ENCODE results near the gene GRAMD4. TPM values are rescaled to one million over a fixed set of nuclear protein-coding genes. Genes with fewer than 3 reads are reported as not detected.
"Not testable (repeated sequence)": the region's sequence is repeated elsewhere in the genome, so short reads cannot be mapped to it uniquely, and the experiment has no call there.

GRAMD4 gene
- total RNA-seq, 2 experiments from 2014 or later, result 20.7 to 20.9 TPM

- H3K4me3 Mint-ChIP-seq, result no peak overlapping the region
- no peaks in the 10 kb centered on the region for H3K9me3 Mint-ChIP-seq
- no peaks in the 10 kb centered on the region for H3K36me3 Mint-ChIP-seq
- no peaks in the 10 kb centered on the region for H3K27me3 Mint-ChIP-seq
- no peak for DNase-seq
- no peak overlapping the region for H3K27ac Mint-ChIP-seq
- no peaks in the 10 kb centered on the region for H3K4me1 Mint-ChIP-seq
Measured at GRCh38 chr22:46633334-46633890, 13.2 kb downstream of the GRAMD4 start.

DNA sequence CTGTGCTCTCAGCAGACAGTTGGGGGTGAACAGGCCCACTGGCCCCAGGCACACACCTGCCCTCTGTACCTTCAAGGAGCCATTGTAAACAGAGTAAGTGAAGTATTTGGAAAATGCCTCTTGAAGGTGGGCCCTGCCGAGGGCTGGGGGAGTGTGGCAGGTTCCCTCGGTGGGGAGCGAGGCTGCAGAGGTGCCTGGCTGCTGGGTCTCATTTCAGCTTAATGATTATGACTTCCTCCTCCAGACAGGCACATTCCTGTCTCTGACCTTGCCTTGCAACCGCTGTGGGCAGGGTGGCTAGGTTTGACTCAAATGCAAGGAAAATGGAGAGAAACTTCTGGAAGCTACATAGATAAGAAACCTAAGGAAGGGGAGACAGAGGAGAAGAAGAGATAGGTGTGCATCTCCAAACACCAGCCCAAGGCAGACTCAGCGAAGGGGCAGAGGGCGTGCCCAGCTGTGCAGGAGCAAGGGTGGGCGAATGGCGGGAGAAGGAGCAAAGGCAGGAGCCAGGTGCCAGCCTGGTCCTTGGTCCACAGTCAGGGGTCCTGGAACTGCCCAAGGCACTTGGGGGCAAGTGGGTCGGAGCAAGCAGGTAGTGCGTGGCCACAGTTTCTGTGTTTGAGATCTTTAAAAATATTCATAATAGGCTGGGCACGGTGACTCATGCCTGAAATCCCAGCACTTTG, 14.0 kb downstream of the GRAMD4 start:
- H3K9me3 Mint-ChIP-seq, result no peaks in the 10 kb centered on the region
- no peak for DNase-seq
- H3K27me3 Mint-ChIP-seq, result no peaks in the 10 kb centered on the region
- H3K4me1 Mint-ChIP-seq, result no peaks in the 10 kb centered on the region
- H3K4me3 Mint-ChIP-seq, result no peak overlapping the region
- H3K27ac Mint-ChIP-seq, result no peak overlapping the region
- H3K36me3 Mint-ChIP-seq, result no peaks in the 10 kb centered on the region

GRCh38 chr22:46634973-46635685, 14.9 kb downstream of the GRAMD4 start:
- H3K9me3 Mint-ChIP-seq, H3K27ac Mint-ChIP-seq, H3K36me3 Mint-ChIP-seq, H3K4me1 Mint-ChIP-seq, H3K27me3 Mint-ChIP-seq, H3K4me3 Mint-ChIP-seq, DNase-seq: not testable (repeated sequence)

DNA sequence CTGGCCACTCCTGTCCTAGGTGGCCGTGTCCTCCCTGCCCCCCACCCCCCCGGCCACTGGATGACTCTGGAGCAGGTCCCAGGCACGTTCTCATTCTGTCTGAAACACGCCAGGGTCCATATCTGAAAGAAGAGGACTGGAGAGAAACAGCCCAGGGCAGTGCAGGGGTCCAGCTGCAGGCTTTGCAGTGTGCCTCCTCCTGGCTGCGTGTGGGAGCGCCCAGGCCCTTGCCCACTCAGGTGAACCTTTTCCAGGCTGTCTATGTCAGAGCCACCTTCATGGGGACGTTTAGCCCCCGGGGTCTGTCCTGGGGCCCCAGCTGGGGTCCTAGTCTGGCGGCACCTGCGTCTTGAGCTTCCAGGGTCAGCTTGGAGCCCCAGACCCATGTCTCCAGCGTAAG, 15.6 kb downstream of the GRAMD4 start:
- H3K9me3 Mint-ChIP-seq, result no peaks in the 10 kb centered on the region
- no peak overlapping the region for H3K27ac Mint-ChIP-seq
- H3K4me1 Mint-ChIP-seq, result no peaks in the 10 kb centered on the region
- no peaks in the 10 kb centered on the region for H3K27me3 Mint-ChIP-seq
- H3K4me3 Mint-ChIP-seq, result no peak overlapping the region
- no peaks in the 10 kb centered on the region for H3K36me3 Mint-ChIP-seq
- no peak for DNase-seq

DNA sequence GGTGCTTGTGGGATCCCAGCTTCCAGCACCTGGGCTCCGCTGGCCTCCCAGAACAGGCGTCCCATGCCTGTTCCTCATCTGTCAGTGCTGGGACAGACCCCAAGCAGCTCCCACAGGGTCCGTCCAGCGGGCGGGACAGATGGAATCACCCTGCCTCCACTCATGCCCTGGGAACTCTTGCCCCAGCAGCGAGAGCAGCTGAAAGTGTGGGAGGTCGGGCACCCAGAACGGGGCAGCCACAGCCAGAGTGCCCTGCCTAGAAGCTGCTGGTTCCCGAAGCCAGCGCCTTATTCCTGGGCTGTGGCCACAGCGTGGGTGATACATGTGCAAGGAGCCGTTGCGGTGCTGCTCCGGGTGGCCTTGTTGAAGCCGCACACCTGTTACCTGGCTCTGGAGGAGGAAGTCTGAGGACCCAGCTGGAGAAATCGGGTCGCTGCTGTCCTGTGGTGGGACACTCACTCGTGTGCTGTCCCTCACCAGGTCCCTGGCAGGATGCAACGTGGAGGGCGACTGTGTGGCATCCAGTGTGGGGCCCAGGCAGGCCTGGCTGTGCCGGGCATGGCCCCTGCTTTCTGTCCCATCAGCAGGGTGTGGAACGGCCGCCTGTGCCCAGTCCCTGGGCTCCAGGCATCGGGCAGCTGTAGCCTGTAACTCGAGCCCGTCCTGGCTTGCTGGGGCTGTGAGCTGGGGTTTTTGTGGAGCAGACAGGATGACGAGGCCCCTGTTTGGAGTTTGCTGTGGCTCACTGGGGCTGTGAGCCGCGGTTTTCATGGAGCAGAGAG, 16.2 kb downstream of the GRAMD4 start:
- Mint-ChIP-seq H3K27me3 (no peaks in the 10 kb centered on the region), H3K4me3 (no peak overlapping the region)
- no peak for DNase-seq

GRCh38 chr22:46637711-46638600, 17.8 kb downstream of the GRAMD4 start:
- Mint-ChIP-seq H3K27ac (no peak overlapping the region), H3K9me3 (no peaks in the 10 kb centered on the region), H3K4me3 (no peak overlapping the region), H3K4me1 (no peaks in the 10 kb centered on the region), H3K27me3 (no peaks in the 10 kb centered on the region), H3K36me3 (peaks cover 3% of the 10 kb centered on the region)
- DNase-seq, result no peak

More for the DNA sequence above, 16.2 kb downstream of the GRAMD4 start:
- H3K4me1 Mint-ChIP-seq, result no peaks in the 10 kb centered on the region
- H3K36me3 Mint-ChIP-seq, result peaks cover under 1% of the 10 kb centered on the region
- no peaks in the 10 kb centered on the region for H3K9me3 Mint-ChIP-seq
- no peak overlapping the region for H3K27ac Mint-ChIP-seq

- no peaks in the 10 kb centered on the region for H3K4me1 Mint-ChIP-seq
- H3K9me3 Mint-ChIP-seq, result no peaks in the 10 kb centered on the region
- no peak overlapping the region for H3K27ac Mint-ChIP-seq
- H3K4me3 Mint-ChIP-seq, result no peak overlapping the region
- no peaks in the 10 kb centered on the region for H3K27me3 Mint-ChIP-seq
- no peak for DNase-seq
- H3K36me3 Mint-ChIP-seq, result peaks cover 3% of the 10 kb centered on the region
Measured at GRCh38 chr22:46638601-46639431, 18.6 kb downstream of the GRAMD4 start.

- no peaks in the 10 kb centered on the region for H3K9me3 Mint-ChIP-seq
- no peaks in the 10 kb centered on the region for H3K27me3 Mint-ChIP-seq
- peaks cover 3% of the 10 kb centered on the region for H3K36me3 Mint-ChIP-seq
- H3K4me1 Mint-ChIP-seq, result no peaks in the 10 kb centered on the region
- DNase-seq, result no peak
- H3K4me3 Mint-ChIP-seq, result no peak overlapping the region
- no peak overlapping the region for H3K27ac Mint-ChIP-seq
Measured at GRCh38 chr22:46639843-46640242, 19.7 kb downstream of the GRAMD4 start.

GRCh38 chr22:46640293-46641055, 20.3 kb downstream of the GRAMD4 start:
- no peaks in the 10 kb centered on the region for H3K27me3 Mint-ChIP-seq
- H3K4me1 Mint-ChIP-seq, result no peaks in the 10 kb centered on the region
- no peaks in the 10 kb centered on the region for H3K9me3 Mint-ChIP-seq
- H3K36me3 Mint-ChIP-seq, result peaks cover 3% of the 10 kb centered on the region
- no peak overlapping the region for H3K4me3 Mint-ChIP-seq
- DNase-seq, result no peak
- no peak overlapping the region for H3K27ac Mint-ChIP-seq

DNA sequence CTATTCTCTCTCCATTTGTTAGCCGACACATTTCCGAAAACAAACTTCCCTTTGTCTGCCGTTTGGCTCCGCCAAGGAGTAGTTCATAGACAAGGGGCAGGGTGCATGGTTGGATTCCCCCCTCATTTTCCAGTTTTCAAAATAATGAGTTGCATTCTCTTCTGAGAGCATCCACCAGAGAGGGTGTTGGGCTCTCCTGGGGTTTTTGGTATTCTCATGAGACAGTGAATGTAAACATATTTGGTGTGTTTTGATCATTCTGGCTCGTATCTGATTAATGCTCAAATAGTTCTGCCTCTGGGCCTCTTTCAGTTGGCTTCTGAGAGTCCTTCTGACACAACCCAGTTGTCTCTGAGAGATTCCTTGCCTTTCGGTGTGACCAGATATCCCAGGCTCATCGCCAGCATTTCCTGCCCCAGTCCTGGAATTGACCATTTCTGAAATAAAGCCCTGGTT, 21.7 kb downstream of the GRAMD4 start:
- Mint-ChIP-seq H3K27ac (no peak overlapping the region), H3K4me1 (no peaks in the 10 kb centered on the region), H3K27me3 (no peaks in the 10 kb centered on the region), H3K9me3 (no peaks in the 10 kb centered on the region), H3K4me3 (no peak overlapping the region), H3K36me3 (peaks cover 3% of the 10 kb centered on the region)
- DNase-seq, result no peak

DNA sequence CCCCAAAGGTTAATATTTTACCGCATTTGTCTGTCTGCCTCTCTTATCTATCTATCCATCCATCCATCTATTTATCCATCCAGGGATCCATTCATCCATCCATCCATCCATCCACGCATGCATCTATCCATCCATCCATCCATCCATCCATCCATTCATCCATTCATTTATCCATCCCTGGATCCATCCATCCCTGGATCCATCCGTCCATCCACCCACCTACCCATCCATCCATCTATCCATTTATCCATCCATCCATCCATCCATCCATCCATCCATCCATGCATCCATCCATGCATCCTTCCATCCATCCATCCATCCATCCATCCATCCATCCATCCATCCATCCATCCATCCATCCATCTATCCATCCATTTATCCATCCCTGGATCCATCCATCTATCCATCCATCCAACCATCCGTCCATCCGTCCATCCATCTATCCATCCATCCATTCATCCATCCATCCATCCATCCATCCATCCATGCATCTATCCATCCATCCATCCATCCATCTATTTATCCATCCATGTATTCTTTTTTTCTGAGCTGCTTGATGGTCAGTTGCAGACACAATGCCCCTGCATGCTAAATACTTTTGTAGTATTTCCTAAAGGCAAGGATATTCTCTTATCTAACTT, 22.8 kb downstream of the GRAMD4 start:
- not testable (repeated sequence) for H3K27ac Mint-ChIP-seq, H3K36me3 Mint-ChIP-seq, H3K27me3 Mint-ChIP-seq, DNase-seq, H3K4me1 Mint-ChIP-seq, H3K4me3 Mint-ChIP-seq, H3K9me3 Mint-ChIP-seq

- Mint-ChIP-seq H3K27ac (no peak overlapping the region), H3K4me1 (peaks cover 2% of the 10 kb centered on the region), H3K36me3 (no peaks in the 10 kb centered on the region), H3K27me3 (no peaks in the 10 kb centered on the region), H3K9me3 (no peaks in the 10 kb centered on the region), H3K4me3 (no peak overlapping the region)
- no peak for DNase-seq
Measured at GRCh38 chr22:46646531-46647215, 26.5 kb downstream of the GRAMD4 start.
